GM21723 (cell line): ENCODE data around the gene BPGM.
"Not testable (repeated sequence)": the region's sequence is repeated elsewhere in the genome, so short reads cannot be mapped to it uniquely, and the experiment has no call there.

Experiments used
- ATAC-seq: cut with Tn5 transposase; IDR thresholded peaks from one replicate; pipeline ENCODE4 v1.9.1; 2021; ENCODE audit warnings: mild to moderate bottlenecking, moderate library complexity; ENCODE audit not compliant: unreplicated experiment

The BPGM gene

GRCh38 chr7:134630893-134631292 is 15.8 kb upstream of the BPGM start:
- no peak for ATAC-seq

- ATAC-seq, result no peak
Measured at GRCh38 chr7:134632052-134632451, 14.6 kb upstream of the BPGM start.

- ATAC-seq, result peak; percentile 61
Measured at GRCh38 chr7:134632937-134633540, 13.6 kb upstream of the BPGM start.

GRCh38 chr7:134636008-134636449 is 10.6 kb upstream of the BPGM start:
- ATAC-seq, result peak; percentile 85

- ATAC-seq, result no peak
Measured at GRCh38 chr7:134637441-134637840, 9.2 kb upstream of the BPGM start.

GRCh38 chr7:134637934-134638719 is 8.5 kb upstream of the BPGM start:
- no peak for ATAC-seq

- ATAC-seq, result no peak
Measured at GRCh38 chr7:134639061-134639460, 7.6 kb upstream of the BPGM start.

- ATAC-seq, result no peak
Measured at GRCh38 chr7:134639683-134640279, 6.9 kb upstream of the BPGM start.

- ATAC-seq, result no peak
Measured at GRCh38 chr7:134640842-134641715, 5.6 kb upstream of the BPGM start.

GRCh38 chr7:134641981-134642380 is 4.7 kb upstream of the BPGM start:
- not testable (repeated sequence) for ATAC-seq

- ATAC-seq, result no peak
Measured at GRCh38 chr7:134643131-134643530, 3.5 kb upstream of the BPGM start.

GRCh38 chr7:134645478-134645877 is 1.2 kb upstream of the BPGM start:
- no peak for ATAC-seq

GRCh38 chr7:134645935-134646334 is 718 bp upstream of the BPGM start:
- no peak for ATAC-seq

- no peak for ATAC-seq
Measured at GRCh38 chr7:134648456-134648855, 1.8 kb downstream of the BPGM start.

GRCh38 chr7:134649226-134649775 is 2.6 kb downstream of the BPGM start:
- ATAC-seq, result no peak

GRCh38 chr7:134651991-134652390 is 5.3 kb downstream of the BPGM start:
- ATAC-seq, result no peak

GRCh38 chr7:134654104-134654775 is 7.6 kb downstream of the BPGM start:
- no peak for ATAC-seq

GRCh38 chr7:134657526-134657925 is 10.9 kb downstream of the BPGM start:
- no peak for ATAC-seq

- ATAC-seq, result no peak
Measured at GRCh38 chr7:134660242-134660785, 13.7 kb downstream of the BPGM start.

- no peak for ATAC-seq
Measured at GRCh38 chr7:134660961-134661376, 14.3 kb downstream of the BPGM start.
